Transverse colon (tissue), 4 donors: Measurements from ENCODE around the gene MTERF4.

Experiments used
- POLR2AphosphoS5 ChIP-seq, 3 donors: sonication (generic); formaldehyde crosslinking; IDR thresholded peaks; one replicate each; pipeline ENCODE4 v1.6.1; 2016; ENCODE audit warnings: antibody characterized with exemption in 3 of 3
- TF ChIP-seq, protein P1 (sequence below), 5 experiments: fragments of 200-600 bp in 3 of 5; fragments of 450-650 bp in 2 of 5; sonication (generic) in 3 of 5; IDR thresholded peaks; 1 replicate in 2 of 5; 2 replicates in 3 of 5; pipeline ENCODE4 v1.5.1; 2016 to 2017; ENCODE audit warnings: antibody characterized with exemption in 5 of 5, inconsistent platforms in 3 of 5, mild to moderate bottlenecking in 2 of 5, moderate library complexity in 1 of 5

GRCh38 chr2:241081643-241082340, 20.3 kb downstream of the MTERF4 start:
- TF ChIP-seq, protein P1, sequence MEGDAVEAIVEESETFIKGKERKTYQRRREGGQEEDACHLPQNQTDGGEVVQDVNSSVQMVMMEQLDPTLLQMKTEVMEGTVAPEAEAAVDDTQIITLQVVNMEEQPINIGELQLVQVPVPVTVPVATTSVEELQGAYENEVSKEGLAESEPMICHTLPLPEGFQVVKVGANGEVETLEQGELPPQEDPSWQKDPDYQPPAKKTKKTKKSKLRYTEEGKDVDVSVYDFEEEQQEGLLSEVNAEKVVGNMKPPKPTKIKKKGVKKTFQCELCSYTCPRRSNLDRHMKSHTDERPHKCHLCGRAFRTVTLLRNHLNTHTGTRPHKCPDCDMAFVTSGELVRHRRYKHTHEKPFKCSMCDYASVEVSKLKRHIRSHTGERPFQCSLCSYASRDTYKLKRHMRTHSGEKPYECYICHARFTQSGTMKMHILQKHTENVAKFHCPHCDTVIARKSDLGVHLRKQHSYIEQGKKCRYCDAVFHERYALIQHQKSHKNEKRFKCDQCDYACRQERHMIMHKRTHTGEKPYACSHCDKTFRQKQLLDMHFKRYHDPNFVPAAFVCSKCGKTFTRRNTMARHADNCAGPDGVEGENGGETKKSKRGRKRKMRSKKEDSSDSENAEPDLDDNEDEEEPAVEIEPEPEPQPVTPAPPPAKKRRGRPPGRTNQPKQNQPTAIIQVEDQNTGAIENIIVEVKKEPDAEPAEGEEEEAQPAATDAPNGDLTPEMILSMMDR (IDR thresholded peaks at IDR 0.05) = no peak
- TF ChIP-seq POLR2AphosphoS5 (IDR thresholded peaks at IDR 0.05) = no peak
